ENCODE data around the gene PSMD9.

Gene PSMD9

DNA sequence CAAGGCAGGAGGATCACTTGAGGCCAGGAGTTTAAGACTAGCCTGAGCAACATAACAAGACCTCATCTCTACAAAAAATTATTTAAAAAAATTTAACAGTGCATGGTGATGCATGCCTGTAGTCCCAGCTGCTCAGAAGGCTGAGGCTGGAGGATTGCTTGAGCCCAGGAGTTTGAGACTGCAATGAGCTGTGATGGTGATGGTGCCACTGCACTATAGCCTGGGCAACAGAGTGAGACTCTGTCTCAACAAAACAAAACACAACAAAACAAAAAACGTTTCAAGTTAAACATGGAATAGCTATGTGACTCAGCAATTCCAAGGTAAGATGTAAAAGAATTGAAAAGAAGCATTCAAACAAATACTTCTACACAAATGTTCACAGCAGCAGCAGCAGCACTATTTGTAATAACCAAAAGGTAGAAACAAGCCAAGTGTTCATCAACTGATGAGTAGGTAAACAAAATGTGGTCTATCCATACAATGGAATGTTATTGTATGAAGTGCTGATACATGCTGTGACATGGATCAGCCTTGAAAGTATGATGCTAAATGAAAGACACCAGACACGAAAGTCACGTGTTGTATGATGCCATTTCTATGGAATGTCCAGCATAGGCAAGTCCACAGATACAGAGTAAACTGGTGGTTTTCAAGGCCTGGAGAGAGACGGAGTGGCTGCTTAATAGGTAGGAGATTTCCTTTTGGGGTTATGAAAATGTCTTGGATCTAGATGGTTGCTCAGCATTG, 61.2 kb downstream of the PSMD9 start:
- Histone ChIP-seq H3K9me3 (ENCODE audit: control insufficient read depth, low read length) (no peaks in the 10 kb centered on the region), H3K4me3 (ENCODE audit: low read length) (no peak overlapping the region), H3K27me3 (ENCODE audit: control insufficient read depth, insufficient read depth, low read length) (no peaks in the 10 kb centered on the region), H3K4me1 (ENCODE audit: control insufficient read depth, insufficient read depth, low read length) (peaks cover 3% of the 10 kb centered on the region), H3K9ac (ENCODE audit: low read length) (no peak overlapping the region), H3K36me3 (ENCODE audit: control insufficient read depth, insufficient read depth, low read length) (no peaks in the 10 kb centered on the region)

- H3K27me3 ChIP-seq (ENCODE audit: control insufficient read depth, insufficient read depth, low read length) = no peaks in the 10 kb centered on the region
- no peak overlapping the region for H3K9ac ChIP-seq (ENCODE audit: low read length)
These were observed 64.6 kb downstream of the PSMD9 start for GRCh38 chr12:121953117-121953692.

DNA sequence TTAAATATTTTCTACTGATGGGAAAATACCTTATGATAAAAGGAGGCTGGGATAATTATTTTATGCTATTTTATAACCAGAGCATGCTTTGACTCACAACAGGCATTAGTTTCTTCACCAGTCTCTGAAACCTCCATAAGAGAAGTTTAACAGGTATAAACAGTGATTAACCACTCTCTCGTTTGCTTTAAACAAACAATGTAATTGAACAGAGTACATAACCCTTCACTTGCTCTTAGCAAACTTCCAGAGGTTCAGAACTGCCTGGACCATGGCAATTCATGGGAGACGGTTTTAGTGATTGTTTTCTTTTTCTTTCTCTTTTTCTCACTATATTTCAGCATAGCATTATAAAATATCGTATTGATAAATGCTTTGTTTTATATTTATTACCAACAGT, 65.1 kb downstream of the PSMD9 start:
- peaks cover 3% of the 10 kb centered on the region for H3K4me1 ChIP-seq (ENCODE audit: control insufficient read depth, insufficient read depth, low read length)
- no peaks in the 10 kb centered on the region for H3K27me3 ChIP-seq (ENCODE audit: control insufficient read depth, insufficient read depth, low read length)
- no peak overlapping the region for H3K4me3 ChIP-seq (ENCODE audit: low read length)
- H3K9me3 ChIP-seq (ENCODE audit: control insufficient read depth, low read length) = no peaks in the 10 kb centered on the region
- no peaks in the 10 kb centered on the region for H3K36me3 ChIP-seq (ENCODE audit: control insufficient read depth, insufficient read depth, low read length)
- H3K9ac ChIP-seq (ENCODE audit: low read length) = no peak overlapping the region

More at GRCh38 chr12:121953117-121953692, 64.6 kb downstream of the PSMD9 start:
- Histone ChIP-seq H3K4me3 (ENCODE audit: low read length) (no peak overlapping the region), H3K9me3 (ENCODE audit: control insufficient read depth, low read length) (no peaks in the 10 kb centered on the region), H3K36me3 (ENCODE audit: control insufficient read depth, insufficient read depth, low read length) (no peaks in the 10 kb centered on the region), H3K4me1 (ENCODE audit: control insufficient read depth, insufficient read depth, low read length) (peaks cover 3% of the 10 kb centered on the region)

GRCh38 chr12:121955258-121956237, 67.0 kb downstream of the PSMD9 start:
- no peaks in the 10 kb centered on the region for H3K9me3 ChIP-seq (ENCODE audit: control insufficient read depth, low read length)
- no peaks in the 10 kb centered on the region for H3K36me3 ChIP-seq (ENCODE audit: control insufficient read depth, insufficient read depth, low read length)
- H3K27me3 ChIP-seq (ENCODE audit: control insufficient read depth, insufficient read depth, low read length) = no peaks in the 10 kb centered on the region
- H3K4me1 ChIP-seq (ENCODE audit: control insufficient read depth, insufficient read depth, low read length) = peaks cover 3% of the 10 kb centered on the region
- H3K9ac ChIP-seq (ENCODE audit: low read length) = no peak overlapping the region
- H3K4me3 ChIP-seq (ENCODE audit: low read length) = no peak overlapping the region

DNA sequence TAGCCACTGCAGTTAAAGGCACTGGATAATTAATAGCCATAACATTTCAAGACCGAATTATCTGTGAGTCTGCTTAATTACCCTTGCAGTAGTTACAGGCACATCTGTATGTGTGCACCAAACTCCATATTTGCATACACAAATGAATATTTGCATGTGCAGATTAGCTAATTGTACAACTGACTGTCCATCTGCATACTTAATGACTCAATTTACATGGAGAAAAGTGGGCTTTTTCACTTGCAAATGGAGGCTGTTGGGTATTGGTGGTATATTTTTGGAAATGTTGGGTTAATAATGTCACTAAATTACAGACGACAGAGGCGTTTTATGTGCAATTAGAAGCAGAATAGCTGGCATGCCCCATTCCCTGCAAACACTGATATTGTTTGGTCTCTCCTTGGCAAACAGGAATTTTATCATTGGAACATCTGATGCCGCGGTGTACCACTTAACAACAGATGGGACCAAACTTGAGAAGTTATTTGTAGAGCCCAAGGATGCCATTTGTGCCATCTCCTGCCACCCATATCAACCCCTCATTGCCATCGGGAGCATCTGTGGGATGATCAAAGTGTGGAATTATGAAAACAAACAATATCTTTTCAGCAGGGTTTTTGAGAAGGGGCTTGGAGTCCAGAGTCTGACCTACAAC, 69.4 kb downstream of the PSMD9 start:
- Histone ChIP-seq H3K27me3 (ENCODE audit: control insufficient read depth, insufficient read depth, low read length) (no peaks in the 10 kb centered on the region), H3K9me3 (ENCODE audit: control insufficient read depth, low read length) (no peaks in the 10 kb centered on the region), H3K4me1 (ENCODE audit: control insufficient read depth, insufficient read depth, low read length) (peaks cover 3% of the 10 kb centered on the region), H3K9ac (ENCODE audit: low read length) (no peak overlapping the region), H3K4me3 (ENCODE audit: low read length) (no peak overlapping the region), H3K36me3 (ENCODE audit: control insufficient read depth, insufficient read depth, low read length) (no peaks in the 10 kb centered on the region)

DNA sequence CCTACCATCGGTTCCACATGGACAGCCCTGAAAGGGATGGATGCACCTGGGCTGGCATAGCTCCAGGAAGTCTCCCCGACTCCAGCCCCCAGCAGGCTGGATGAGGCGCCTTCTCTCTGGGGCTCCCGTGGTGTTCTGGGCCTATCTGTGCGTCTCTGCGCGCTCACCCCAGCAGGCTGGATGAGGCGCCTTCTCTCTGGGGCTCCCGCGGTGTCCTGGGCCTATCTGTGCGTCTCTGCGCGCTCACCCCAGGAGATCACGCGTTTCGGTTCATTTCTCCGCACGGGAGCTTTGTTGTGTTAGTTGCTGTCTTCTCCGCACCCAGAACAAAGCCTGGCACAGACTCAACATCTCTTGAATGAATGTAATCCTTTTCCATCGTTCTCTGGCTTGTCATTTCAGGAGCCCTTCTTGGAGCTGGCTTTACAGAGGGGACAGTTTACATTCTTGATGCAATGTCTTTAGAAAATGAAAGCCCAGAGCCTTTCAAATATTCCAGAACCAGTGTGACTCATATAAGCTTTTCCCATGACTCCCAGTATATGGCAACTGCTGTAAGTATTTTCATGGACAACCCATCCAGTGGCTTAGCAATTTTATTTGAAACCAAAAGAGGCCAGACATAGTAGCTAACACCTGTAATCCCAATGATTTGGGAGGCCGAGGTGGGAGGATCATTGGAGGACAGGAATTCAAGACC, 70.1 kb downstream of the PSMD9 start:
- no peaks in the 10 kb centered on the region for H3K27me3 ChIP-seq (ENCODE audit: control insufficient read depth, insufficient read depth, low read length)
- H3K4me1 ChIP-seq (ENCODE audit: control insufficient read depth, insufficient read depth, low read length) = peaks cover 3% of the 10 kb centered on the region
- H3K9me3 ChIP-seq (ENCODE audit: control insufficient read depth, low read length) = no peaks in the 10 kb centered on the region
- H3K4me3 ChIP-seq (ENCODE audit: low read length) = no peak overlapping the region
- H3K36me3 ChIP-seq (ENCODE audit: control insufficient read depth, insufficient read depth, low read length) = no peaks in the 10 kb centered on the region
- no peak overlapping the region for H3K9ac ChIP-seq (ENCODE audit: low read length)

- no peaks in the 10 kb centered on the region for H3K9me3 ChIP-seq (ENCODE audit: control insufficient read depth, low read length)
- H3K4me3 ChIP-seq (ENCODE audit: low read length) = no peak overlapping the region
- no peaks in the 10 kb centered on the region for H3K4me1 ChIP-seq (ENCODE audit: control insufficient read depth, insufficient read depth, low read length)
- H3K9ac ChIP-seq (ENCODE audit: low read length) = no peak overlapping the region
- H3K36me3 ChIP-seq (ENCODE audit: control insufficient read depth, insufficient read depth, low read length) = no peaks in the 10 kb centered on the region
- H3K27me3 ChIP-seq (ENCODE audit: control insufficient read depth, insufficient read depth, low read length) = no peaks in the 10 kb centered on the region
These were observed 72.0 kb downstream of the PSMD9 start for GRCh38 chr12:121960541-121960940.

- Histone ChIP-seq H3K4me1 (ENCODE audit: control insufficient read depth, insufficient read depth, low read length) (no peaks in the 10 kb centered on the region), H3K4me3 (ENCODE audit: low read length) (no peak overlapping the region), H3K9me3 (ENCODE audit: control insufficient read depth, low read length) (no peaks in the 10 kb centered on the region), H3K9ac (ENCODE audit: low read length) (no peak overlapping the region), H3K27me3 (ENCODE audit: control insufficient read depth, insufficient read depth, low read length) (no peaks in the 10 kb centered on the region), H3K36me3 (ENCODE audit: control insufficient read depth, insufficient read depth, low read length) (no peaks in the 10 kb centered on the region)
These were observed 72.7 kb downstream of the PSMD9 start for GRCh38 chr12:121961195-121961879.

DNA sequence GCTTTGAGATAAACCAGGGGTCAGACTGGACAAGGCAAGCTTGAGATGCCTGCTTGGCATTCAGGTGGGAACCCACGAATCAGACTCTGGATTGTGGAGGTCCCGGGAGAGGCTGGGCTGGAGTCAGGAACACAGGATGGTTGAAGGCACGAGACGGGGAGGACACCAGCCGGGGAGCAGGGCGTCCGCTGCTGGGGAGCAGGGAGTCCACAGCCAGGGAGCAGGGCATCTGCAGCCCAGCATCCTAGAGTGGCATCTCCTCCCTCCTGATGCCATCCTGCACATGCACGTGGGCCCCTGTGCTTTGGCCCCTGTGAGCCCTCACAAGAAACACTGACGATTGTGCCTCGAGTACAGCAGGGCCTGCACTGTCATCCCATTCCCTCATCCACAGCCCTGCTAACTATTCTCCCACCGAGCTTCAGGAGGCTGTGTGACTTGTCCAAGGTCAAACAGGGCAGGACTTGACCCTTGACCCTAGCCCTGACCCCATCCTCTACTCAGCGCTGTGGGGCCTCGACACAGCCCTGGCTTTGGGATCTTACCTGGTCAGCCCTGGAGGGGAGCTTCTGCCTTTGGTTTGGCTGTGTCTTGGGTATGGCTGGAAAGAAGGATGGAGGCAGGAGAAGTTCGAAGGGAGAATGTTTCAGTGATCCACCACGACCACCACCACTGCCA, 74.9 kb downstream of the PSMD9 start:
- H3K4me1 ChIP-seq (ENCODE audit: control insufficient read depth, insufficient read depth, low read length) = no peaks in the 10 kb centered on the region
- H3K9ac ChIP-seq (ENCODE audit: low read length) = no peak overlapping the region
- no peaks in the 10 kb centered on the region for H3K36me3 ChIP-seq (ENCODE audit: control insufficient read depth, insufficient read depth, low read length)
- no peak overlapping the region for H3K4me3 ChIP-seq (ENCODE audit: low read length)
- H3K9me3 ChIP-seq (ENCODE audit: control insufficient read depth, low read length) = no peaks in the 10 kb centered on the region
- no peaks in the 10 kb centered on the region for H3K27me3 ChIP-seq (ENCODE audit: control insufficient read depth, insufficient read depth, low read length)

GRCh38 chr12:121964813-121965643, 76.4 kb downstream of the PSMD9 start:
- Histone ChIP-seq H3K4me1 (ENCODE audit: control insufficient read depth, insufficient read depth, low read length) (no peaks in the 10 kb centered on the region), H3K27me3 (ENCODE audit: control insufficient read depth, insufficient read depth, low read length) (no peaks in the 10 kb centered on the region), H3K9me3 (ENCODE audit: control insufficient read depth, low read length) (no peaks in the 10 kb centered on the region), H3K4me3 (ENCODE audit: low read length) (no peak overlapping the region), H3K9ac (ENCODE audit: low read length) (no peak overlapping the region), H3K36me3 (ENCODE audit: control insufficient read depth, insufficient read depth, low read length) (no peaks in the 10 kb centered on the region)

Measured in mucosa of stomach (tissue), 1 donor.